ENCODE data around the gene C1D.
"Not testable (repeated sequence)": the region's sequence is repeated elsewhere in the genome, so short reads cannot be mapped to it uniquely, and the experiment has no call there.

C1D gene

GRCh38 chr2:68024450-68024849, 38.4 kb downstream of the C1D start:
- intact Hi-C loops (cut with DNase I), result no loop called here
- no peak for DNase-seq

- intact Hi-C loops (cut with DNase I), result no loop called here
- no peak for DNase-seq
These were observed 38.9 kb downstream of the C1D start for GRCh38 chr2:68023904-68024303.

DNA sequence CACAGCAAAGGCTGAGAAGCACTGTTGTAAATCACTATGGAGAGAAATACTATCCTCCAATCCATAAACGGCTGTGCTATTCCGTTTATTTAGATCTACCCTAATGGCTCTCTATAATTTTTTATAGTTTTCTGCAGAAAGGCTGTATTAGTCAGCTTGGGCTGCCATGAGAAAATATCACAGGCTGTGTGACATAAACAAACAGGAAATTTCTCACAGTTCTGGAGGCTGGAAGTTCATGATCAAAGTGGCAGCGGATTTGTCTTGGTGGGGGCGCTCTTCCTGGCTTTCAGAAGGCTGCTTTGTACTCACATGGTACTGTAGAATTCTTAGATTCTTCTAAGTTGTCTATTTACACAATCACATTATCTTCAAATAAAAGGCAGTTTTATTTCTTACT, 44.1 kb downstream of the C1D start:
- intact Hi-C loops (cut with DNase I), result no loop called here
- DNase-seq, result no peak

DNA sequence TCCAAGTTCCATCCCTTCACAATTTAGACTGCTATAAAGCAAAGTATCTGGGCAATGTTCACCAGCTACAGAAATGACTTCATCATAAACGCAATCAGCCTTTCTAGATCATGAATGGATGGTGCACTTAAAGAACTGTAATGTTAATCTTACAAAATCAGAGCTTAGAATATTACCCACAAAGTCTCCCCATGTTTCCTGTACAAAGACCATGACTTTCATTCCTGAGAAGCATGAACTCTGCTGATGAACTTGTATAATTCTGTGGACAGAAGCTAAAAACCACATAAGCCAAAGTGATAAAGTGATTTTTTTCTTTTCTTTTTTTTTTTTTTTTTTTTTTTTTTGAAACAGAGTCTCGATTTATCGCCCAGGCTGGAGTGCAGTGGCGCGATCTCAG, 53.3 kb downstream of the C1D start:
- no peak for DNase-seq
- intact Hi-C loops (cut with DNase I), result no loop called here

DNA sequence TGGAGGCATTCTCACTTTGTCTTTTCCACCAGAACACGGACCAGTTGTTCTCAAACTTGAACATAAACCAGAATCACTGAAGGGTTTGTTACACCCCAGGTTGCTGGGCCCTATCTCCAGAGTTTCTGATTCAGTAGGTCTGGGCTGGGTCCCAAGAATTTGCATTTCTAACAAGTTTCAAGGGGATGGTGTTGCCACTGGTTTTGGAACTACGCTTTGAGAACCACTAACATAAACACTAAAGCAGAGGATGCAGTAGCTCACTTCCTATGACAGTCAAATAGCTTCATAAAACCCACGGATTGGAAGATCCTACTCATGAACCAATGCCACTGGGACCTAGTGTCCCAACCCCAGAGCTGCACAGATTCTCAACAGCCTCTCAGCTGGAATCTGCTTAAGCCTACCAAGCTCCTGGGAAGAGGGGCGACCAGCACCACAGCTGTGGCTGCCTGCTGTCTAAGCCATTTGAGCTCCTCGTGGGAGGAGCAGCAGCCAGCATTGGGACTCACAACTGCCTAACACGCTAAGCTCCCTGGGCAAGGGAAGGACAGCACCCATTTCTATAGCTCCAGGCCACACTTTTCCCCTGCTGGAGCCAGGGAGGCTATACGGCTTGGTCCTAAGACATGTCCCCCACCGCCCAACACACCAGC, 62.5 kb downstream of the C1D start:
- intact Hi-C loops (cut with DNase I), result no loop called here
- DNase-seq, result no peak

GRCh38 chr2:67999332-67999731, 63.5 kb downstream of the C1D start:
- intact Hi-C loops (cut with DNase I), result no loop called here
- DNase-seq, result no peak

- no peak for DNase-seq
- intact Hi-C loops (cut with DNase I), result no loop called here
These were observed 64.9 kb downstream of the C1D start for GRCh38 chr2:67997903-67998302.

- DNase-seq, result peak in 25 of 42 donors; percentile 1 to 64 (median 26)
- intact Hi-C loops (cut with DNase I), result no loop called here
These were observed 65.3 kb downstream of the C1D start for GRCh38 chr2:67997528-67997900.

DNA sequence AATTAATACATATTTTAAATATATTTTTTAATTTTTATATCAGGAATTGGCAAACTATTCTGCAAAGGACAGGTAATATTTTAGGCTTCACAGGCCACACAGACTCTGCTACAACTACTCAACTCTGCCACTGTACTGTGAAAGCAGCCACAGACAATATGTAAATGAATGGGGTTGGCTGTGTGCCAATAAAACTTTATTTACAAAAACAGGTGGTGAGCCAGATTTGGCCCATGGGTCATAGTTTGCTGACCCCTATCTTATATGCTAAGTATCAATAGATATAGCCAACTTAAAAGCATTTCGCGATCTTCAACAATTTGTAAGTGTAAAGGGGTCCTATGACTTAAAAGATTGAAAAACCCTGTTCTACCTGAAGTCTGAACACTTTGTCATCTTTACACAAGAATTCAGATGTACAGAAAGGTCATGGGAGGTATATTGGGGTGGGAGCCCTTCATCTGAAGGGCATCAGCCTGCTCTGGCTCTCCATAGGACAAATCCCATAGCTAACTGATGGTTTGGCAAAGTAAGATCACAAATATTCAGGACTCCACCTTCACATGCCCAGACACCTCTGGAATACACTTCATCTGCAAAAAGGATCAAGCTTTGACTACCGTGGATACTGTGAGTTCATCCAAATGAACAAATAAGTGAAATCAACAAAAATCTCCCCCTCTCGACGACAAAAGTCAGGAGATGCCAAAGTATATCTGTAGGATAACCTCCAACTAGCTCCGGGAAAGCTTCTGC, 65.9 kb downstream of the C1D start:
- no peak for DNase-seq
- intact Hi-C loops (cut with DNase I), result no loop called here

DNA sequence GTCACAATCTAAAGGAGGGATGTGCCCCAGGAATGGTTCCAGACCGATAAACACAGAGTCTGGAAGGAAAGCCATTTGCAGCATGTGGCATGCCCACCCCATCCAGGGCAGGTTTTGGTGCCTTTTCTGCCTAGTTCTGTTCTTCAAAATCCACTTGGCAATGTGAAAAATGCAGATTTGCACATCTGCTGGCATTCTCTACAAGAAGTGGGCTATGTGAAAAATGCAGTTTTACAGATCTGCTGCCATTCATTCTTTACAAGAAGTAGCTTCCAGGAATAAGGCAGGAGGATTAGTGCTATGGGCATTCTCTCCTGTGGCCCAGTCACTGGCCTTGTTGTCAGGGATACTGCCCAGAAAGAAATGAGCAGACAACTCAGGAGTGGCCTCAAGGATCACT, 68.1 kb downstream of the C1D start:
- no peak for DNase-seq
- intact Hi-C loops (cut with DNase I), result no loop called here

- intact Hi-C loops (cut with DNase I); DNase-seq: not testable (repeated sequence)
These were observed 68.7 kb downstream of the C1D start for GRCh38 chr2:67994069-67994468.

GRCh38 chr2:67993329-67993728, 69.5 kb downstream of the C1D start:
- intact Hi-C loops (cut with DNase I), result no loop called here
- DNase-seq, result no peak

DNA sequence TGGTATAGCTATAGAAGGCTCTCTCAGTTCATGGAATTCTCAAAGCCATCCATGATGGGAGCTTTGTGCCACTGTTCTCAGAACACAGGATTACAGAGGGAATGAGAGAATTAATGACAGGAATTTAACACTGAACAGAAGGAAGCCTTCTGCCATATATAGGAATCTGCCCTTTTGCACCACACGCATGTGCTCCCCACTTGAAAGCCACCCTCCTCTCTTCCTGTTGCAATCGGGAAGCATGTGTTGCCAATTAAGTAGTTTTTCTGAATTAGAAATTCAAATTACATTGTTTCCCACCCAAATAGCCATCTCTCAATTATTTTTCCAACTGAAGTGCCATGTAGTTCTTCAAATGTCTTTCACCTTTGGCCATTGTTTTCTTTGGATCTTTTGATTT, 71.3 kb downstream of the C1D start:
- no peak for DNase-seq
- intact Hi-C loops (cut with DNase I), result no loop called here

Data from head of caudate nucleus (tissue), 42 donors.